NCI-H146 (cell line): Measurements from ENCODE around the gene XPR1.
"Not testable (repeated sequence)": the region's sequence is repeated elsewhere in the genome, so short reads cannot be mapped to it uniquely, and the experiment has no call there.

Experiments used
- DNase-seq: peaks from one replicate; lab custom pipeline; 2025; lab: John Stamatoyannopoulos, UW

The XPR1 gene

GRCh38 chr1:180644526-180645192 lies 12.8 kb downstream of the XPR1 start:
- no peak for DNase-seq

GRCh38 chr1:180645261-180645660 lies 13.4 kb downstream of the XPR1 start:
- DNase-seq = not testable (repeated sequence)

GRCh38 chr1:180646093-180646492 lies 14.3 kb downstream of the XPR1 start:
- no peak for DNase-seq

- DNase-seq = no peak
Measured at GRCh38 chr1:180646547-180646946, 14.7 kb downstream of the XPR1 start.

- DNase-seq = no peak
Measured at GRCh38 chr1:180652792-180653191, 21.0 kb downstream of the XPR1 start.

GRCh38 chr1:180662709-180663108 lies 30.9 kb downstream of the XPR1 start:
- no peak for DNase-seq

- no peak for DNase-seq
Measured at GRCh38 chr1:180670681-180671080, 38.9 kb downstream of the XPR1 start.

GRCh38 chr1:180672105-180672504 lies 40.3 kb downstream of the XPR1 start:
- no peak for DNase-seq

- no peak for DNase-seq
Measured at GRCh38 chr1:180672505-180672904, 40.7 kb downstream of the XPR1 start.

GRCh38 chr1:180674603-180675530 lies 43.0 kb downstream of the XPR1 start:
- no peak for DNase-seq

- no peak for DNase-seq
Measured at GRCh38 chr1:180675586-180675985, 43.8 kb downstream of the XPR1 start.

GRCh38 chr1:180680558-180681144 lies 48.8 kb downstream of the XPR1 start:
- DNase-seq = no peak

- DNase-seq = not testable (repeated sequence)
Measured at GRCh38 chr1:180683117-180683516, 51.3 kb downstream of the XPR1 start.

- DNase-seq = no peak
Measured at GRCh38 chr1:180691322-180691913, 59.6 kb downstream of the XPR1 start.

GRCh38 chr1:180693564-180694244 lies 61.9 kb downstream of the XPR1 start:
- no peak for DNase-seq

GRCh38 chr1:180695282-180695681 lies 63.5 kb downstream of the XPR1 start:
- peak; percentile 14 for DNase-seq

GRCh38 chr1:180696361-180696760 lies 64.5 kb downstream of the XPR1 start:
- no peak for DNase-seq

- DNase-seq = no peak
Measured at GRCh38 chr1:180698580-180698979, 66.8 kb downstream of the XPR1 start.

GRCh38 chr1:180702376-180702775 lies 70.6 kb downstream of the XPR1 start:
- not testable (repeated sequence) for DNase-seq

GRCh38 chr1:180710746-180711145 lies 78.9 kb downstream of the XPR1 start:
- not testable (repeated sequence) for DNase-seq

GRCh38 chr1:180711260-180711659 lies 79.4 kb downstream of the XPR1 start:
- DNase-seq = not testable (repeated sequence)

- no peak for DNase-seq
Measured at GRCh38 chr1:180720753-180721152, 88.9 kb downstream of the XPR1 start.
